Spleen (tissue), 7 donors: ENCODE results near the gene LRRC52.

Experiments used
- CTCF ChIP-seq, 11 experiments: fragments of 200-600 bp in 7 of 11; fragments of 450-650 bp in 4 of 11; sonication (generic) in 4 of 11; IDR thresholded peaks in 8 of 11; conservative IDR thresholded peaks in 3 of 11; 1 replicate in 7 of 11; 2 replicates in 4 of 11; pipeline versions ENCODE4 v1.4.0 to v1.8.0; 2016 to 2021; ENCODE audit warnings: antibody characterized with exemption in 11 of 11, inconsistent platforms in 4 of 11, mild to moderate bottlenecking in 1 of 11
- POLR2A ChIP-seq, 3 donors: fragments of 450-650 bp; IDR thresholded peaks; one replicate each; pipeline ENCODE4 v1.5.1; 2017; ENCODE audit warnings: antibody characterized with exemption in 3 of 3, mild to moderate bottlenecking in 1 of 3
- POLR2AphosphoS5 ChIP-seq, 3 donors: sonication (generic); formaldehyde crosslinking; IDR thresholded peaks; one replicate each; pipeline ENCODE4 v1.5.1; 2017; ENCODE audit warnings: antibody characterized with exemption in 3 of 3
- donor health status: DM: no; HTN: no; CAD: no; lungs with moderate emphysema.
- donor health status: DM: no; HTN: no; CAD: no.
- donor health status: DM: no; HTN: no; CAD: no.

GRCh38 chr1:165600793-165601192, 57.0 kb downstream of the LRRC52 start:
- TF ChIP-seq POLR2A (IDR thresholded peaks at IDR 0.05) (no peak), CTCF (IDR thresholded peaks at IDR 0.05 in 8 of 11, conservative IDR thresholded peaks at IDR 0.05 in 3 of 11) (no peak), POLR2AphosphoS5 (IDR thresholded peaks at IDR 0.05) (no peak)
